HUES48 (cell line): ENCODE measurements around the gene PTCH1.

Experiments used
- H3K27ac ChIP-seq: one replicate; pipeline ENCODE4 v1.7.0; 2013; ENCODE audit warnings: low read depth, low read length, inconsistent platforms
- H3K27me3 ChIP-seq: 2 replicates; pipeline ENCODE4 v1.6.1; 2013; ENCODE audit warnings: mild to moderate bottlenecking, low read length; ENCODE audit not compliant: control insufficient read depth, insufficient read depth
- H3K36me3 ChIP-seq: 2 replicates; pipeline ENCODE4 v1.6.1; 2013; ENCODE audit warnings: low read length; ENCODE audit not compliant: control insufficient read depth, insufficient read depth
- H3K4me1 ChIP-seq: 2 replicates; pipeline ENCODE4 v1.6.1; 2013; ENCODE audit warnings: mild to moderate bottlenecking, low read length; ENCODE audit not compliant: control insufficient read depth, insufficient read depth
- H3K4me3 ChIP-seq: 2 replicates; pipeline ENCODE4 v1.5.1; 2013; ENCODE audit warnings: mild to moderate bottlenecking, low read depth, low read length
- H3K9ac ChIP-seq: 2 replicates; pipeline ENCODE4 v1.6.1; 2013; ENCODE audit warnings: mild to moderate bottlenecking, low read depth, low read length, moderate library complexity
- H3K9me3 ChIP-seq: 2 replicates; pipeline ENCODE4 v1.6.1; 2013; ENCODE audit warnings: low read length; ENCODE audit not compliant: control insufficient read depth, insufficient read depth

PTCH1 gene

GRCh38 chr9:95495961-95496360, 20.8 kb downstream of the PTCH1 start:
- Histone ChIP-seq H3K9me3 (no peaks in the 10 kb centered on the region), H3K9ac (no peak overlapping the region), H3K36me3 (peaks cover 51% of the 10 kb centered on the region), H3K27me3 (no peaks in the 10 kb centered on the region), H3K4me1 (peaks cover 56% of the 10 kb centered on the region), H3K4me3 (no peak overlapping the region; the same call in 1 of the 2 replicates), H3K27ac (peak overlapping the region; percentile 40)

- Histone ChIP-seq H3K9me3 (no peaks in the 10 kb centered on the region), H3K36me3 (peaks cover 49% of the 10 kb centered on the region), H3K4me1 (peaks cover 56% of the 10 kb centered on the region), H3K9ac (no peak overlapping the region), H3K27ac (peak overlapping the region; percentile 40), H3K27me3 (no peaks in the 10 kb centered on the region), H3K4me3 (no peak overlapping the region; the same call in 1 of the 2 replicates)
Observed at GRCh38 chr9:95495529-95495928, 21.2 kb downstream of the PTCH1 start.

- Histone ChIP-seq H3K27ac (no peak overlapping the region), H3K9me3 (no peaks in the 10 kb centered on the region), H3K27me3 (no peaks in the 10 kb centered on the region), H3K36me3 (peaks cover 41% of the 10 kb centered on the region), H3K4me3 (no peak overlapping the region), H3K9ac (no peak overlapping the region), H3K4me1 (peaks cover 50% of the 10 kb centered on the region)
Observed at GRCh38 chr9:95494416-95495371, 22.1 kb downstream of the PTCH1 start.

- Histone ChIP-seq H3K27ac (no peak overlapping the region), H3K4me1 (peaks cover 48% of the 10 kb centered on the region), H3K4me3 (no peak overlapping the region), H3K36me3 (peaks cover 36% of the 10 kb centered on the region), H3K27me3 (no peaks in the 10 kb centered on the region), H3K9ac (no peak overlapping the region), H3K9me3 (no peaks in the 10 kb centered on the region)
Observed at GRCh38 chr9:95494022-95494415, 22.8 kb downstream of the PTCH1 start.

GRCh38 chr9:95493402-95493801, 23.4 kb downstream of the PTCH1 start:
- Histone ChIP-seq H3K4me1 (peaks cover 41% of the 10 kb centered on the region), H3K4me3 (no peak overlapping the region), H3K36me3 (peaks cover 29% of the 10 kb centered on the region; the same call in 1 of the 2 replicates), H3K27me3 (no peaks in the 10 kb centered on the region), H3K9me3 (no peaks in the 10 kb centered on the region), H3K9ac (no peak overlapping the region), H3K27ac (no peak overlapping the region)

- H3K27ac ChIP-seq = no peak overlapping the region
- peaks cover 25% of the 10 kb centered on the region for H3K4me1 ChIP-seq
- no peak overlapping the region for H3K9ac ChIP-seq
- no peak overlapping the region for H3K4me3 ChIP-seq
- H3K9me3 ChIP-seq = no peaks in the 10 kb centered on the region
- peaks cover 27% of the 10 kb centered on the region; the same call in 1 of the 2 replicates for H3K36me3 ChIP-seq
- no peaks in the 10 kb centered on the region for H3K27me3 ChIP-seq
Observed at GRCh38 chr9:95491543-95492320, 25.0 kb downstream of the PTCH1 start.

GRCh38 chr9:95488954-95489353, 27.8 kb downstream of the PTCH1 start:
- Histone ChIP-seq H3K27me3 (no peaks in the 10 kb centered on the region), H3K27ac (no peak overlapping the region), H3K4me1 (0 out of 2 replicates have a peak, but pooled peaks cover 5% of the 10 kb centered on the region), H3K36me3 (peaks cover 27% of the 10 kb centered on the region; the same call in 1 of the 2 replicates), H3K9me3 (no peaks in the 10 kb centered on the region), H3K4me3 (no peak overlapping the region), H3K9ac (no peak overlapping the region)

GRCh38 chr9:95486318-95486717, 30.5 kb downstream of the PTCH1 start:
- Histone ChIP-seq H3K27me3 (no peaks in the 10 kb centered on the region), H3K4me1 (peaks cover 18% of the 10 kb centered on the region), H3K9me3 (no peaks in the 10 kb centered on the region), H3K4me3 (no peak overlapping the region), H3K27ac (no peak overlapping the region), H3K9ac (no peak overlapping the region), H3K36me3 (peaks cover 12% of the 10 kb centered on the region; the same call in 1 of the 2 replicates)

- Histone ChIP-seq H3K9ac (no peak overlapping the region), H3K9me3 (no peaks in the 10 kb centered on the region), H3K27me3 (no peaks in the 10 kb centered on the region), H3K36me3 (peaks cover 33% of the 10 kb centered on the region), H3K4me1 (peaks cover 23% of the 10 kb centered on the region), H3K27ac (no peak overlapping the region), H3K4me3 (no peak overlapping the region)
Observed at GRCh38 chr9:95484225-95484624, 32.5 kb downstream of the PTCH1 start.

GRCh38 chr9:95483431-95483830, 33.3 kb downstream of the PTCH1 start:
- H3K36me3 ChIP-seq = peaks cover 40% of the 10 kb centered on the region
- H3K4me3 ChIP-seq = no peak overlapping the region
- H3K9ac ChIP-seq = no peak overlapping the region
- H3K27ac ChIP-seq = no peak overlapping the region
- H3K27me3 ChIP-seq = no peaks in the 10 kb centered on the region
- no peaks in the 10 kb centered on the region for H3K9me3 ChIP-seq
- H3K4me1 ChIP-seq = peaks cover 26% of the 10 kb centered on the region

GRCh38 chr9:95482621-95483020, 34.1 kb downstream of the PTCH1 start:
- H3K27ac ChIP-seq = no peak overlapping the region

More at GRCh38 chr9:95482621-95483020, 34.1 kb downstream of the PTCH1 start:
- Histone ChIP-seq H3K9me3 (no peaks in the 10 kb centered on the region), H3K36me3 (peaks cover 49% of the 10 kb centered on the region), H3K4me3 (no peak overlapping the region), H3K9ac (no peak overlapping the region), H3K4me1 (peaks cover 34% of the 10 kb centered on the region), H3K27me3 (no peaks in the 10 kb centered on the region)
